ENCODE measurements around the gene ALDOB.

DNA sequence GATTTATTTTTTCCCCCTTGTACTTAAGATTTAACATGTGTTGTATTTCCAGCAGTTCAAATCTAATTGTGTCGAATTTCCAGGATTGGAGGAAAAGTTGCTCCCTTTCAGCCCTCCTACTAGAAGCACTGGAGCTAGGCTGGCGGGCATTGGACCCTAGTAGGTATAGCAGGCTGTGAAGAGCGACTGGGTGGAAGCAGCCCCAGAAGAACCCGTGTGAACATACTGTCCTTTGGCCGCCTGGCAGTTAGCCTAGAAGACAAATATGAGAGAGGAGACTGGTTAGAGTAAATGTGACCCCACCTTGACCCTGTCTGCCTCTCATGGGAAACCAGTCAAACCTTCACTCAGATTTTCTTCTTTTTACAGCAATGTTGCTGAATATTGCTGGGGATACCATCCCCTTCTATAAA, 13.9 kb downstream of the ALDOB start:
- TF ChIP-seq ZFP30 (CRISPR knock-in tag; IDR thresholded peaks at IDR 0.05): no peak
- TF ChIP-seq OSR1 (CRISPR knock-in tag; IDR thresholded peaks at IDR 0.05): no peak
- TF ChIP-seq, protein P1, sequence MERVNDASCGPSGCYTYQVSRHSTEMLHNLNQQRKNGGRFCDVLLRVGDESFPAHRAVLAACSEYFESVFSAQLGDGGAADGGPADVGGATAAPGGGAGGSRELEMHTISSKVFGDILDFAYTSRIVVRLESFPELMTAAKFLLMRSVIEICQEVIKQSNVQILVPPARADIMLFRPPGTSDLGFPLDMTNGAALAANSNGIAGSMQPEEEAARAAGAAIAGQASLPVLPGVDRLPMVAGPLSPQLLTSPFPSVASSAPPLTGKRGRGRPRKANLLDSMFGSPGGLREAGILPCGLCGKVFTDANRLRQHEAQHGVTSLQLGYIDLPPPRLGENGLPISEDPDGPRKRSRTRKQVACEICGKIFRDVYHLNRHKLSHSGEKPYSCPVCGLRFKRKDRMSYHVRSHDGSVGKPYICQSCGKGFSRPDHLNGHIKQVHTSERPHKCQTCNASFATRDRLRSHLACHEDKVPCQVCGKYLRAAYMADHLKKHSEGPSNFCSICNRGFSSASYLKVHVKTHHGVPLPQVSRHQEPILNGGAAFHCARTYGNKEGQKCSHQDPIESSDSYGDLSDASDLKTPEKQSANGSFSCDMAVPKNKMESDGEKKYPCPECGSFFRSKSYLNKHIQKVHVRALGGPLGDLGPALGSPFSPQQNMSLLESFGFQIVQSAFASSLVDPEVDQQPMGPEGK (CRISPR knock-in tag; IDR thresholded peaks at IDR 0.05; ENCODE audit: borderline replicate concordance): no peak
